Superior temporal gyrus (tissue), 1 donor: ENCODE measurements around the gene SLC17A9.

ENCODE experiments used
- DNase-seq: peaks from one replicate; pipeline ENCODE4 v3.0.0-alpha.2; 2016; ENCODE audit errors: extremely low spot score

The SLC17A9 gene

DNA sequence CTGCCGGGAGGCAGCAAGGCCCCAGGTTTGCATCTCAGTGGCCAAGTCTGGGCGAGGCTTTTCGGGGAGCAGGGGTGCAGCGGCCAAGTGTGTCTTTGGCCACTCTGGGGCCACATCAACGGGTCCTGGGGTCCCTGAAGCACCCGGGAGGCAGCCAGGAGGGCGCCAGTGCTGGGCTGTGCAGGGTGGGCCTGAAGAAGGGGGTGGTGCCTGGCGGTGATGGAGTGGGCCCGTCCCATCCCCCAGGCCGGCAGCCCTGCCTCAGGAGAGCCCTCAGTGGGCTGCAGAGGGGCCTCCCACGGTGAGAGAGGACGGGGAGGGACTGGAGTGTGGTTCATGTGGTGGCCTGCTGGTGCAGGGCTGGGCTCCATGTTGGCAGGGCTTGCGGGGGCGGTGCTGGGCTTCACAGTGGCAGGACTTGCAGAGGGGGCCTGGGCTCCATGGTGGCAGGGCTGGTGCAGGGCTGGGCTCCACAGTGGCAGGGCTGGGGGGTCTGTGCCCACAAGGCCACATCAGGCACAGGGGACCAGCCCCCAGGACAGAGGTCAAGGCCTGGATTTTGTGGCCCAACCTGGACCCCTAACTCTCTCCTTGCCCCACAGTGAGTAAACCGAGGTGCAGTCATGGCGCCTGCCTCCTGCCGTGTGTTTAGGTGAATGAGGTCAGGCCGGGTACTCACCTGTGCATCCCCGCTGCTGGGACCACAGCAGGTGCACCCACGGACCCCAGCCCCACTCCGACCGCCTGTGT is 64.7 kb downstream of the SLC17A9 start:
- DNase-seq = no peak

DNA sequence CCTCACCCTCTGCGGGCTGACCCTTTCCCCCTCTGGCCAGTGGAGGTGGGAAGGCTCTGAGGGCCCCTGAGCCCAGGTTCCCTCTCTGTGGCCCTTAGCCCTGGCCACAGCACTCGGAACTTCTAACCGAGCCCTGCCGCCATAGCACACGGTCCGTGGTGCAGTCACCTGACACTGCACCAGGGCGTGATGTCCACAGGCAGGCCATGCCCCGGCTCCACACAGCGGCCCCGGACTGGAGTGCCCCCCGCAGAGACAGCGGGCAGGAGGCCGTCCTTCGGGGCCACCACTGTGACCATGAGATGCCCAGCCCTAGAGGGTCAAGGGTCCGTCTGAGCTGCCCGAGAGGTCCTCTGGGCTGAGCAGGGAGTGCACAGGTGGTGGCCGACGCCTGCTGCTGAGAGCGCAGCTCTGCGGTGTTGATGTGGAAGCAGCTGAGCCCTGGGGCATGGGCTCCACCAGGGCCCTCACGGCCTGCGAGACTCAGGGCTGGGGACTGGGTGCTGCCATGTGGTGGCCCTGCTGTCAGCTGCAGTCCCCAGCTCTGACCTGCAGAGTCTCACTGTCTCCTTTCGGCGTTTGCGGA is 65.4 kb downstream of the SLC17A9 start:
- no peak for DNase-seq
